NCI-H2107 treated with DMSO at 0.1 percent for 48 hours (cell line): ENCODE results near the gene ULBP1.
"Not testable (repeated sequence)": the region's sequence is repeated elsewhere in the genome, so short reads cannot be mapped to it uniquely, and the experiment has no call there.

Source experiments
- DNase-seq: peaks from one replicate; lab custom pipeline; 2025; ENCODE audit not compliant: unreplicated experiment; lab: John Stamatoyannopoulos, UW

Gene ULBP1

GRCh38 chr6:150004101-150004782 lies 40.5 kb downstream of the ULBP1 start:
- DNase-seq: no peak

GRCh38 chr6:150004783-150005717 lies 41.3 kb downstream of the ULBP1 start:
- DNase-seq: peak; percentile 57

GRCh38 chr6:150005761-150006651 lies 42.3 kb downstream of the ULBP1 start:
- DNase-seq: no peak

- no peak for DNase-seq
These were observed 43.3 kb downstream of the ULBP1 start for GRCh38 chr6:150006961-150007464.

- DNase-seq: no peak
These were observed 44.8 kb downstream of the ULBP1 start for GRCh38 chr6:150008588-150008987.

- DNase-seq: not testable (repeated sequence)
These were observed 49.4 kb downstream of the ULBP1 start for GRCh38 chr6:150012846-150013784.

- not testable (repeated sequence) for DNase-seq
These were observed 50.3 kb downstream of the ULBP1 start for GRCh38 chr6:150013785-150014622.

GRCh38 chr6:150014623-150015280 lies 51.0 kb downstream of the ULBP1 start:
- not testable (repeated sequence) for DNase-seq

GRCh38 chr6:150015281-150016001 lies 51.7 kb downstream of the ULBP1 start:
- not testable (repeated sequence) for DNase-seq

GRCh38 chr6:150016324-150017185 lies 52.8 kb downstream of the ULBP1 start:
- DNase-seq: peak; percentile 54

- DNase-seq: not testable (repeated sequence)
These were observed 53.4 kb downstream of the ULBP1 start for GRCh38 chr6:150017186-150017521.

GRCh38 chr6:150018846-150019580 lies 55.3 kb downstream of the ULBP1 start:
- no peak for DNase-seq

GRCh38 chr6:150021870-150022269 lies 58.1 kb downstream of the ULBP1 start:
- not testable (repeated sequence) for DNase-seq
